AG08395 (cell line): ENCODE data around the gene GUCY1A1.
A peak's percentile ranks its signal among the peaks of the same experiment; 100 is the strongest.
"Not testable (repeated sequence)": the region's sequence is repeated elsewhere in the genome, so short reads cannot be mapped to it uniquely, and the experiment has no call there.

Source experiments
- DNase-seq: peaks from one replicate; pipeline ENCODE4 v3.0.0; 2012; ENCODE audit warnings: mixed read lengths, low spot score

The GUCY1A1 gene

GRCh38 chr4:155666344-155667221 is at the start of gene GUCY1A1:
GUCY1A1 (plus strand) TSS chr4:155666848; CDS start chr4:155696868, 30,020 bp downstream.
- no peak for DNase-seq

DNA sequence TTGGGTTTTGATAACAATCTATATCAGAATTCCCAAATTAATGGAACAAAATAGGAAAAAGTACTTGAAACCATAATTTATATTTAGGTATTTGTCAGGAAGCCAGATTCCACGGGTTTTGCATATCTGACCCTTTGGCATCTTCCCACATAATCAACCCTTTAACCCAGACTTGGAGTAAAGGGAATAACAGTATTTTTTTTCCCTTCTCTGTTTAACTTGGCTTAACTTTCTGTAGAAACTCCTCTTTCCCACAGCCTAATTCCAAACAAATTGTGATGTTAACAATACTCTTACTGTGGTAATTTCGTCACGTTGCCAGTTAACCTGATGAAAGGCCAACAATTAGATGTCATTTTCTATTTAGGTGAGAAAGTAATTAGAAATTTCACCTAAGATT is 49.4 kb upstream of the GUCY1A1 start:
- no peak for DNase-seq

- no peak for DNase-seq
Measured at GRCh38 chr4:155618183-155618838, 48.3 kb upstream of the GUCY1A1 start.

DNA sequence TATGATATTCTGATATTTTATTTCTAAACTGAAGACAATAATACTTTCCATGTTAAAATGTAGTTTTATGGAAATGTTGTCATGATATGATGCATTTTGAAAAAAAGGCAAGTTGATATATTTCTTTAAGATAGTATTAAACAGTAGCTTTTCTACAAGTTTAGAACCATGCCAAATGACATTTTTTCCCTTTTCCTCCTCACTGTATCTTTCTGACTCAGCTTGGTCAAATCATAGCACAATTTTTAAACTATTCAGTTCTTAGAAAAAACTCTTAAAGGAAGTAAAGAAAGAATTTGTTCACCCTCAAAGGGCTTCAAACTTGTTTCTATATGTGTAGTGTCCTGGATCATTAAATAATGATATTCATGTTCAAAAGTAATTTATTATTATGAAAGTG is 46.0 kb upstream of the GUCY1A1 start:
- no peak for DNase-seq

GRCh38 chr4:155624478-155624877 is 42.2 kb upstream of the GUCY1A1 start:
- no peak for DNase-seq

- no peak for DNase-seq
Measured at GRCh38 chr4:155626561-155626960, 40.1 kb upstream of the GUCY1A1 start.

GRCh38 chr4:155629183-155629825 is 37.3 kb upstream of the GUCY1A1 start:
- peak; percentile 65 for DNase-seq

- no peak for DNase-seq
Measured at GRCh38 chr4:155629956-155630355, 36.7 kb upstream of the GUCY1A1 start.

DNA sequence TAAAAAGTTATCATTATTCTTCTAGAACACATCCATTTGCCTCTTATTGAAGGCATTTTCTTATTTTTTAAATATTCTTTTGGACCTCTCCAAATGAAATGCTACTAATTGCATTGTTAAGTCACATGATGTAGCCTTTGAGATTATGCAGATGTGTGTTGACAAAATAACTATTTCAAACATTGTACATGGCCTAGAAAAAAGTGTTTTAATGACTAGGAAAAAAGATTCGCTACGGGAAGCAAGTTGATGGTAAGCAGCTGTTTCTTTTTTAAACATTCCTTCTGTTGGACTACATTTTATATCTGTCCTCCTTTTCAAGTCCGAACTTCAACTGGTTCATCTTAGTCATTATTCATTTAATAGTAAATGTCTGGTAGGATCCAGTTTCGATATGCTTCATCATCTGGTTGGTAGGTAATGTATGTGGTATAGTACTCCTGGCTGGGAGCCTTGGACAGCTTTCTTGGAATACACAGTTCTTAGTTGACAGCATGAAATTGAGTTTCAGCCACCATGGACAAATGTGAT is 34.3 kb upstream of the GUCY1A1 start:
- DNase-seq, result no peak

DNA sequence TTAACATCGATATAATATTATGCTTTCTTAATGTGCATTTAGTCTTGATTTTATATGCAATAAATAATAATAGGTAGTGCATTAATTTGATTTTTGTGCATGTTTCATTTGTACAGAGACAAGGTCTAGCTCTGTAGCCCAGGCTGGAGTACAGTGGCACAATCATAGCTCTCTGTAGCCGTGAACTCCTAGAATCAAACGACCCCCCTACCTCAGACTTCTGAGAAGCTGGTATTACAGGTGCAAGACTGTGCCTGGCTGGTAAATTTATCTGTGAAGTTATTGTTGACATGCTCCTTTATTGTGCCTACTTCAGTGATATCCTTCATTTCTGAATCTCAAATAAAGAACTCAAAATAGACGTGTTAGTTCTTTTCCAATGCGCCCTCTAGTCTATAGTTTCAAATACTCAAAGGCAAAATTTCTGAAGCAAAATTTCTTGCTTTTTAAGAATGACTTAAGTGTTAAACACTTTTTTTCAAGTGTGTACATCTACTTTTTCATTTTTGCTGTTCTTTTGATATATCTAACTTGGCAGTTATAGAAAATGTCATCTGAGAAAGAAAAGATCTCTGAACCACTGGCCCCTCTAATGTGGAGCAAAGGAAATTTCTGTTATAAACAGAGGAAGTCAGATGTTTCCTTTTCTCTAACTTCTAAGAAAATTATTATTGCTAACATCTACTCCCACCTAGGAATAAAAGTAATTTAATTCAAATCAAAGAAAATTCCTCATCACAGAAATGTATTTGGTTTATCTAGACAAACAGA is 28.3 kb upstream of the GUCY1A1 start:
- no peak for DNase-seq

DNA sequence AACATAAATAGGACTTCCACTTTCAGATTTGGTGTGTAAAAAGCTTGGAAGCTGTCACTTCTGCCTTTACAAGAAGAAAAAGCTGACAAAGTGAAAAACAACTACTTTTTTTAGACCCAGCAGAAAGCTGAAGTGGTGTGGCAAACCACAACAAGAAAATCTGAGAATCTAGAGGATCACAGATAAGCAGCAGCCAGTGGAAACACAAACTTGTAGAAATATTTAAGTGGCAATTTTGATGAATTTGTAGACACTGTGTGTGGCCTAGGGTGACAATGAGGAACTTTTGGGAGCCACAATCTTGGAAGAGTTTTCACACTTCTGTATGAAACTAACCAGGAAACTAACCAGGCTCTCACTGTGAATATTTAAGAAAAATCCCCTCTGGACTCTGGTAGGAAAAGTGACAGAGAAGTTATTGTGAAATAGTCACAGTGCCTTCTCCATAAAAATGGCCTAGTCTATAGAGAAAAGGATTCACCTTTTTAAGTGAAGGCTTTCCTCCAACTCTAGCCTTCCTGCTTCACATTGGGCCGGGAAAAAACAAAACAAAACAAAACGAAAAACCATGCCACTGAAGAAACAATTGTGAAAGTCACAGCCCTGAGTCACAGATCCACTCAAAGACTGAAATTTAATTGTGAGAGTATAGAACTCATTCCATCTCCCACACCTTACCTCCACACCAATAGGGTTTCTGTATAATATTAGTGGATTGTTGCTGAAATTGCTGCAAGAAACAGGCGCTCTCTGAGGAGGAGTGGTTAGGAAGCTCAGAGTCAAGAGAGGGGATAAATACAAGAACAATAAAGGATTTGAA is 26.7 kb upstream of the GUCY1A1 start:
- DNase-seq, result no peak

- no peak for DNase-seq
Measured at GRCh38 chr4:155640751-155641150, 25.9 kb upstream of the GUCY1A1 start.

DNA sequence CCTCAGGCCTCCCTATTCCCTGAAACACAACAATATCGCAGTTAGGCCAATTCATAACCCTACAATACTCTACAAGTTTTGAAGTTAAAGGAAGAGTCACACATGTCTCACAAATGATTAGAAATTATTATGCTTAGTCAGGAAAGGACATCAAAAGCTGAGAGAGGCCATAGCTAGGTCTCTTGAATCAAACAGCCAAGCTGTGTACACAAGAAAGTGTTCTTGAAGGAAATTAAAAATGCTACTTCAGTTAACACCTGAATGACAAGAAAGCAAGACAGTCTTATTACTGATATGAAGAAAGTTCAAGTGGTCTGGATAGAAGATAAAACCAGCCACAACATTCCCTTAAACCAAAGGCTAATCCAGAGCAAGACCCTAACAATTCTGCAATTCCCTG is 23.6 kb upstream of the GUCY1A1 start:
- no peak for DNase-seq

- no peak for DNase-seq
Measured at GRCh38 chr4:155646001-155646400, 20.6 kb upstream of the GUCY1A1 start.

GRCh38 chr4:155650785-155651184 is 15.9 kb upstream of the GUCY1A1 start:
- not testable (repeated sequence) for DNase-seq

DNA sequence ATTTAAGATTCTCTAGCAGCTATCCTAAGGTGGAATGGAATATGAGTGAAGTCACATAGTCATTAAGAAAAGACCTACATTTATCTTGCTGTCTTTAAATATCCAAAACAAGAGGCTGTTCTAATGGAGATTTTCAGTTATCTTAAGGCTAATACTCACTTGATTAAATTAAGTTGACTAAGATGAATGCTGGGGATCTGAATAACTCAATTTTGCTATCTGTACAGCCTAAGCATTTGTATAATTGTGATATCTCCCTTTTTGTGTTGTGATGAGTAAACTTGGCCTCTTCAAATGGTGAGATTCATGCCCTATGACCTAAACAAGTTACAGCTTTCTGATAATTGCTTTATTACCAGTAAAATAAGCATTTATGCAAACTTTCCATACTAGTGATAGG is 13.6 kb upstream of the GUCY1A1 start:
- no peak for DNase-seq

DNA sequence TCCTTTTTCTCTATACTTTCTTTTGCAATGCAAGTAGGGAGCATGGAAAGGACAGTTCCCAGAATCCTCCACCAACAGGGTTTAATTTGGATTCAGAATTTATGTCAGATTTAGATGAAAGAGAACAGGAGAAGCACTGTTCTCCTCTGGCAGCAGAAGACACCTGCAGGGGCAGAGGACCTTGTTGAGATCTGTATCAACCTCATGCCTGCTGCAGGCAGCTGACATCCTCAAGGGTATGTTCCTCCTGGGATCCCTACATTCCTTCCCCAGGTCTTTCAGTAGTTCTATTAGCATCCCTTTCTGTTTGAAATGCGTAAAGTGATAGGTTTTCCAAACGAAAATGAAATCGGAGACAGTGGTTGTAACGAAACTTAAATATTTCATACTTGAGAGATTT is 10.6 kb upstream of the GUCY1A1 start:
- no peak for DNase-seq

GRCh38 chr4:155657169-155657568 is 9.5 kb upstream of the GUCY1A1 start:
- peak; percentile 35 for DNase-seq

- DNase-seq, result no peak
Measured at GRCh38 chr4:155657985-155658680, 8.5 kb upstream of the GUCY1A1 start.

GRCh38 chr4:155658681-155659064 is 8.0 kb upstream of the GUCY1A1 start:
- DNase-seq, result no peak
